K562 (cell line): ENCODE results near the gene TAPBPL. TPM values are rescaled to one million over a fixed set of nuclear protein-coding genes. Genes with fewer than 3 reads are reported as not detected.

Source experiments
- polyA plus RNA-seq, 8 experiments: library from polyadenylated mRNA; depleted of rRNA in 4 of 8; stranded (reverse) in 5 of 8; unstranded in 3 of 8; fragments of >200 nt; fragmentation: Nextera tagmentation in 2 of 8; fragmentation: Illumina TruSeq in 1 of 8; extraction: Ambion mirVana in 2 of 8; extraction: Trizol in 1 of 8; gene quantifications; 2 replicates each; pipeline versions ENCODE4 v1.2.1 to v1.2.3, GENCODE V29; 2011 to 2014; ENCODE audit warnings: inconsistent platforms in 1 of 8, missing spikeins in 1 of 8
- total RNA-seq, 7 experiments: library from RNA; depleted of rRNA in 6 of 7; stranded (reverse); fragments of >200 nt in 6 of 7; fragmentation: Illumina TruSeq in 2 of 7; extraction: Trizol in 2 of 7; gene quantifications; 2 replicates each; pipeline versions ENCODE4 v1.2.1 to v1.2.3, GENCODE V29; 2011 to 2021; ENCODE audit warnings: low replicate concordance in 1 of 7

TAPBPL gene
- total and polyA plus RNA-seq, 9 of the 15 experiments (the other 6 are each of a cell fraction or from before 2014, with no cell fraction given): 0.29 to 1.6 (median 0.45) TPM

Other genes with a start within 250 kb of the TAPBPL start
Only the 7 nearest of the 17 such genes appear.
- gene SCNN1A, start 76.5 kb upstream of the TAPBPL start, total RNA-seq (2014; rRNA removed): not detected in 2 replicates
- not detected in 2 replicates for gene SCNN1A, start 76.5 kb upstream of the TAPBPL start, total RNA-seq (2014; rRNA removed; fragmentation: Illumina TruSeq; extraction: Trizol)
- gene SCNN1A, start 76.5 kb upstream of the TAPBPL start, total RNA-seq (2015; rRNA removed; fragmentation: Illumina TruSeq; extraction: Trizol): not detected in 2 replicates
- 0.34 and 0.49 TPM in 2 replicates for gene SCNN1A, start 76.5 kb upstream of the TAPBPL start, total RNA-seq (2021)
- 0.12 and 0.31 TPM in 2 replicates for gene SCNN1A, start 76.5 kb upstream of the TAPBPL start, polyA plus RNA-seq (2011; rRNA removed)
- gene SCNN1A, start 76.5 kb upstream of the TAPBPL start, polyA plus RNA-seq (2014; fragmentation: Illumina TruSeq; extraction: Trizol): 0.33 TPM in 1 of 2 replicates, not detected in the other
- under 1 TPM in 1 of 2 experiments, not detected in 1; 0.15 TPM for gene SCNN1A, start 76.5 kb upstream of the TAPBPL start, polyA plus RNA-seq (2014; fragmentation: Nextera tagmentation; extraction: Ambion mirVana)
- gene SCNN1A, start 76.5 kb upstream of the TAPBPL start, polyA plus RNA-seq (2014; rRNA removed): not detected in 2 replicates
- 43.2 and 68.2 TPM in 2 replicates for gene LTBR, start 67.9 kb upstream of the TAPBPL start, total RNA-seq (2014; rRNA removed)
- 16.5 and 20.4 TPM in 2 replicates for gene LTBR, start 67.9 kb upstream of the TAPBPL start, total RNA-seq (2014; rRNA removed; fragmentation: Illumina TruSeq; extraction: Trizol)
- gene LTBR, start 67.9 kb upstream of the TAPBPL start, total RNA-seq (2015; rRNA removed; fragmentation: Illumina TruSeq; extraction: Trizol): 31.9 and 35.3 TPM in 2 replicates
- 65.0 and 67.2 TPM in 2 replicates for gene LTBR, start 67.9 kb upstream of the TAPBPL start, total RNA-seq (2021)
- gene LTBR, start 67.9 kb upstream of the TAPBPL start, polyA plus RNA-seq (2011; rRNA removed): 15.4 and 28.2 TPM in 2 replicates
- 61.8 and 69.0 TPM in 2 replicates for gene LTBR, start 67.9 kb upstream of the TAPBPL start, polyA plus RNA-seq (2014; fragmentation: Illumina TruSeq; extraction: Trizol)
- gene LTBR, start 67.9 kb upstream of the TAPBPL start, polyA plus RNA-seq (2014; fragmentation: Nextera tagmentation; extraction: Ambion mirVana): 1 to 10 TPM in 1 of 2 experiments, under 1 TPM in 1; 0.96 to 1.7 TPM
- gene LTBR, start 67.9 kb upstream of the TAPBPL start, polyA plus RNA-seq (2014; rRNA removed): 46.6 and 54.1 TPM in 2 replicates
- not detected in 2 replicates for gene CD27, start 7.1 kb upstream of the TAPBPL start, total RNA-seq (2014; rRNA removed)
- not detected in 2 replicates for gene CD27, start 7.1 kb upstream of the TAPBPL start, total RNA-seq (2014; rRNA removed; fragmentation: Illumina TruSeq; extraction: Trizol)
- gene CD27, start 7.1 kb upstream of the TAPBPL start, total RNA-seq (2015; rRNA removed; fragmentation: Illumina TruSeq; extraction: Trizol): not detected in 2 replicates
- 0.18 and 0.24 TPM in 2 replicates for gene CD27, start 7.1 kb upstream of the TAPBPL start, total RNA-seq (2021)
- gene CD27, start 7.1 kb upstream of the TAPBPL start, polyA plus RNA-seq (2011; rRNA removed): not detected in 2 replicates
- not detected in 2 replicates for gene CD27, start 7.1 kb upstream of the TAPBPL start, polyA plus RNA-seq (2014; fragmentation: Illumina TruSeq; extraction: Trizol)
- not detected for gene CD27, start 7.1 kb upstream of the TAPBPL start, polyA plus RNA-seq (2014; fragmentation: Nextera tagmentation; extraction: Ambion mirVana)
- not detected in 2 replicates for gene CD27, start 7.1 kb upstream of the TAPBPL start, polyA plus RNA-seq (2014; rRNA removed)
- gene VAMP1, start 18.6 kb downstream of the TAPBPL start, total RNA-seq (2014; rRNA removed): 3.1 and 10.2 TPM in 2 replicates
- 2.2 and 2.6 TPM in 2 replicates for gene VAMP1, start 18.6 kb downstream of the TAPBPL start, total RNA-seq (2014; rRNA removed; fragmentation: Illumina TruSeq; extraction: Trizol)
- 2.4 and 2.7 TPM in 2 replicates for gene VAMP1, start 18.6 kb downstream of the TAPBPL start, total RNA-seq (2015; rRNA removed; fragmentation: Illumina TruSeq; extraction: Trizol)
- gene VAMP1, start 18.6 kb downstream of the TAPBPL start, total RNA-seq (2021): 4.2 and 5.3 TPM in 2 replicates
- gene VAMP1, start 18.6 kb downstream of the TAPBPL start, polyA plus RNA-seq (2011; rRNA removed): 8.0 and 8.9 TPM in 2 replicates
- 5.1 and 5.8 TPM in 2 replicates for gene VAMP1, start 18.6 kb downstream of the TAPBPL start, polyA plus RNA-seq (2014; fragmentation: Illumina TruSeq; extraction: Trizol)
- 1 to 10 TPM in 1 of 2 experiments, under 1 TPM in 1; 0.76 to 1.1 TPM for gene VAMP1, start 18.6 kb downstream of the TAPBPL start, polyA plus RNA-seq (2014; fragmentation: Nextera tagmentation; extraction: Ambion mirVana)
- 11.9 and 13.2 TPM in 2 replicates for gene VAMP1, start 18.6 kb downstream of the TAPBPL start, polyA plus RNA-seq (2014; rRNA removed)
- gene MRPL51, start 41.2 kb downstream of the TAPBPL start, total RNA-seq (2014; rRNA removed): 135 and 152 TPM in 2 replicates
- gene MRPL51, start 41.2 kb downstream of the TAPBPL start, total RNA-seq (2014; rRNA removed; fragmentation: Illumina TruSeq; extraction: Trizol): 254 and 288 TPM in 2 replicates
- 177 and 199 TPM in 2 replicates for gene MRPL51, start 41.2 kb downstream of the TAPBPL start, total RNA-seq (2015; rRNA removed; fragmentation: Illumina TruSeq; extraction: Trizol)
- gene MRPL51, start 41.2 kb downstream of the TAPBPL start, total RNA-seq (2021): 205 and 208 TPM in 2 replicates
- gene MRPL51, start 41.2 kb downstream of the TAPBPL start, polyA plus RNA-seq (2011; rRNA removed): 87.9 and 127 TPM in 2 replicates
- gene MRPL51, start 41.2 kb downstream of the TAPBPL start, polyA plus RNA-seq (2014; fragmentation: Illumina TruSeq; extraction: Trizol): 198 and 214 TPM in 2 replicates
- 100 to 1,000 TPM; 669 to 727 TPM for gene MRPL51, start 41.2 kb downstream of the TAPBPL start, polyA plus RNA-seq (2014; fragmentation: Nextera tagmentation; extraction: Ambion mirVana)
- gene MRPL51, start 41.2 kb downstream of the TAPBPL start, polyA plus RNA-seq (2014; rRNA removed): 220 and 267 TPM in 2 replicates
- 88.9 and 90.9 TPM in 2 replicates for gene NCAPD2, start 42.1 kb downstream of the TAPBPL start, total RNA-seq (2014; rRNA removed)
- 58.6 and 59.8 TPM in 2 replicates for gene NCAPD2, start 42.1 kb downstream of the TAPBPL start, total RNA-seq (2014; rRNA removed; fragmentation: Illumina TruSeq; extraction: Trizol)
- gene NCAPD2, start 42.1 kb downstream of the TAPBPL start, total RNA-seq (2015; rRNA removed; fragmentation: Illumina TruSeq; extraction: Trizol): 50.6 and 55.1 TPM in 2 replicates
- 66.6 and 79.3 TPM in 2 replicates for gene NCAPD2, start 42.1 kb downstream of the TAPBPL start, total RNA-seq (2021)
- 68.3 and 88.8 TPM in 2 replicates for gene NCAPD2, start 42.1 kb downstream of the TAPBPL start, polyA plus RNA-seq (2011; rRNA removed)
- 93.7 and 95.4 TPM in 2 replicates for gene NCAPD2, start 42.1 kb downstream of the TAPBPL start, polyA plus RNA-seq (2014; fragmentation: Illumina TruSeq; extraction: Trizol)
- 10 to 100 TPM; 16.9 to 35.5 TPM for gene NCAPD2, start 42.1 kb downstream of the TAPBPL start, polyA plus RNA-seq (2014; fragmentation: Nextera tagmentation; extraction: Ambion mirVana)
- gene NCAPD2, start 42.1 kb downstream of the TAPBPL start, polyA plus RNA-seq (2014; rRNA removed): 55.3 and 70.9 TPM in 2 replicates
- 3,419 and 4,659 TPM in 2 replicates for gene GAPDH, start 82.5 kb downstream of the TAPBPL start, total RNA-seq (2014; rRNA removed)
- gene GAPDH, start 82.5 kb downstream of the TAPBPL start, total RNA-seq (2014; rRNA removed; fragmentation: Illumina TruSeq; extraction: Trizol): 1,716 and 2,206 TPM in 2 replicates
- 2,578 and 2,581 TPM in 2 replicates for gene GAPDH, start 82.5 kb downstream of the TAPBPL start, total RNA-seq (2015; rRNA removed; fragmentation: Illumina TruSeq; extraction: Trizol)
- gene GAPDH, start 82.5 kb downstream of the TAPBPL start, total RNA-seq (2021): 2,702 and 2,817 TPM in 2 replicates
- gene GAPDH, start 82.5 kb downstream of the TAPBPL start, polyA plus RNA-seq (2011; rRNA removed): 6,793 and 8,605 TPM in 2 replicates
- gene GAPDH, start 82.5 kb downstream of the TAPBPL start, polyA plus RNA-seq (2014; fragmentation: Illumina TruSeq; extraction: Trizol): 5,553 and 5,658 TPM in 2 replicates
- 1,000 to 10,000 TPM; 5,813 to 6,029 TPM for gene GAPDH, start 82.5 kb downstream of the TAPBPL start, polyA plus RNA-seq (2014; fragmentation: Nextera tagmentation; extraction: Ambion mirVana)
- gene GAPDH, start 82.5 kb downstream of the TAPBPL start, polyA plus RNA-seq (2014; rRNA removed): 3,855 and 4,217 TPM in 2 replicates